ENCODE measurements around the gene ATP6AP1.

The ATP6AP1 gene

GRCh38 chrX:154486052-154486395 is 57.5 kb downstream of the ATP6AP1 start:
- Histone ChIP-seq H3K27ac (ENCODE audit: low read length) (peak overlapping the region; percentile 46), H3K4me1 (ENCODE audit: control insufficient read depth, insufficient read depth, low read length) (peaks cover 38% of the 10 kb centered on the region)

More at GRCh38 chrX:154486052-154486395, 57.5 kb downstream of the ATP6AP1 start:
- H3K9me3 ChIP-seq (ENCODE audit: control insufficient read depth in 2 of 2, low read length in 2 of 2), result no peaks in the 10 kb centered on the region
- H3K27me3 ChIP-seq (ENCODE audit: control insufficient read depth in 1 of 2, insufficient read depth in 2 of 2, low read length in 2 of 2), result peaks cover 0 to 3% of the 10 kb centered on the region in 2 donors
- H3K4me3 ChIP-seq (ENCODE audit: low read length in 2 of 2), result peak overlapping the region; percentile 46 to 74
- H3K36me3 ChIP-seq (ENCODE audit: control insufficient read depth in 2 of 2, insufficient read depth in 2 of 2, low read length in 2 of 2), result peaks cover 2 to 3% of the 10 kb centered on the region in 2 donors
- H3K9ac ChIP-seq (ENCODE audit: low read length in 2 of 2), result peak overlapping the region; percentile 22 to 55

All from stomach smooth muscle (tissue), 2 donors.